H1 (cell line): ENCODE data around the gene TLE2. TPM values are rescaled to one million over a fixed set of nuclear protein-coding genes. Genes with fewer than 3 reads are reported as not detected.

ENCODE experiments used
- CTCF ChIA-PET: fragments of 300-600 bp; sonication (Branson Sonifier 250); formaldehyde crosslinking; loops from one replicate; lab custom pipeline; 2021; ENCODE audit not compliant: partially characterized antibody; lab: Charles Lee
- POLR2A ChIA-PET: fragments of 300-600 bp; sonication (Branson Sonifier 250); formaldehyde crosslinking; loops from one replicate; lab custom pipeline; 2021; ENCODE audit warnings: inconsistent platforms; ENCODE audit not compliant: partially characterized antibody; lab: Charles Lee
- DNase-seq, 2 experiments: peaks; one replicate each; pipeline versions ENCODE4 v3.0.0 to v3.0.0-alpha.2; 2010 to 2022; ENCODE audit warnings: low spot score in 2 of 2, low read depth in 1 of 2, mixed read lengths in 1 of 2
- FAIRE-seq: peaks from 2 replicates; lab custom pipeline; 2011; peaks lifted over from hg19 to GRCh38; lab: Jason Lieb, UNC
- H2AFZ ChIP-seq: 2 replicates; pipeline ENCODE4 v1.8.1; 2012; ENCODE audit warnings: low read length, inconsistent platforms
- H2AK5ac ChIP-seq: 2 replicates; pipeline ENCODE4 v1.6.1; 2013; ENCODE audit warnings: low read depth, low read length
- H2BK120ac ChIP-seq: replicated peaks from 2 replicates; pipeline ENCODE3; 2013; ENCODE audit warnings: low read depth, low read length, inconsistent platforms
- H2BK12ac ChIP-seq: 2 replicates; pipeline ENCODE4 v1.6.1; 2013; ENCODE audit warnings: low read depth, low read length
- H2BK15ac ChIP-seq: 2 replicates; pipeline ENCODE4 v1.6.1; 2013; ENCODE audit warnings: low read length
- H2BK20ac ChIP-seq: 2 replicates; pipeline ENCODE4 v1.6.1; 2013; ENCODE audit warnings: low read length
- H2BK5ac ChIP-seq: 2 replicates; pipeline ENCODE4 v1.6.1; 2013; ENCODE audit warnings: low read depth, low read length
- H3K14ac ChIP-seq: 2 replicates; pipeline ENCODE4 v1.6.1; 2013; ENCODE audit warnings: inconsistent platforms; ENCODE audit not compliant: insufficient read length
- H3K18ac ChIP-seq: 2 replicates; pipeline ENCODE4 v1.6.1; 2013; ENCODE audit warnings: low read length; ENCODE audit errors: extremely low read depth
- H3K23ac ChIP-seq: 2 replicates; pipeline ENCODE4 v1.6.1; 2013; ENCODE audit warnings: inconsistent platforms; ENCODE audit not compliant: insufficient read length
- H3K23me2 ChIP-seq: 2 replicates; pipeline ENCODE4 v1.6.1; 2013; ENCODE audit warnings: low read depth, low read length
- H3K27ac ChIP-seq: 2 replicates; pipeline ENCODE4 v1.6.1; 2011; ENCODE audit warnings: low read depth, low read length, inconsistent platforms
- H3K27me3 ChIP-seq, 4 experiments: replicated peaks in 1 of 4; 1 replicate in 1 of 4; 2 replicates in 3 of 4; pipeline versions ENCODE4 v1.6.1 to v1.8.1; 2011 to 2013; ENCODE audit warnings: low read length in 3 of 4, mild to moderate bottlenecking in 3 of 4, inconsistent platforms in 2 of 4, mixed read lengths in 2 of 4, moderate library complexity in 1 of 4; ENCODE audit not compliant: control insufficient read depth in 3 of 4, insufficient read depth in 3 of 4; ENCODE audit errors: extremely low read depth in 1 of 4
- H3K36me3 ChIP-seq, 4 experiments: 2 replicates each; pipeline versions ENCODE4 v1.6.1 to v1.8.1; 2011 to 2013; ENCODE audit warnings: mild to moderate bottlenecking in 4 of 4, low read length in 3 of 4, moderate library complexity in 2 of 4, control low read depth in 1 of 4, inconsistent platforms in 1 of 4; ENCODE audit not compliant: insufficient read depth in 4 of 4, control insufficient read depth in 2 of 4
- H3K4ac ChIP-seq: replicated peaks from 2 replicates; pipeline ENCODE3; 2013; ENCODE audit warnings: low read length, low read depth, mixed read lengths, inconsistent platforms; ENCODE audit not compliant: insufficient read length
- H3K4me1 ChIP-seq, 4 experiments: replicated peaks in 1 of 4; 1 replicate in 1 of 4; 2 replicates in 3 of 4; pipeline versions ENCODE4 v1.6.1 to v1.8.1; 2011 to 2013; ENCODE audit warnings: low read length in 3 of 4, inconsistent platforms in 2 of 4, mixed read lengths in 1 of 4; ENCODE audit not compliant: insufficient read depth in 4 of 4, control insufficient read depth in 3 of 4
- H3K4me2 ChIP-seq, 2 experiments: 2 replicates each; pipeline versions ENCODE4 v1.6.1 to v1.8.1; 2011 to 2013; ENCODE audit warnings: low read depth in 2 of 2, low read length in 2 of 2, control low read depth in 1 of 2, inconsistent platforms in 1 of 2, mild to moderate bottlenecking in 1 of 2; ENCODE audit not compliant: insufficient read depth in 1 of 2
- H3K4me3 ChIP-seq, 4 experiments: fragments of 200-600, 300-600 bp in 1 of 4; sonication (generic), shearing (Covaris generic), sonication (Bioruptor Twin) in 1 of 4; 2 replicates each; pipeline versions ENCODE4 v1.5.1 to v1.8.1; 2011 to 2016; ENCODE audit warnings: low read length in 4 of 4, low read depth in 3 of 4, control low read depth in 2 of 4, inconsistent platforms in 2 of 4, mild to moderate bottlenecking in 2 of 4, mixed read lengths in 1 of 4, moderate library complexity in 1 of 4; ENCODE audit not compliant: insufficient read depth in 2 of 4; ENCODE audit errors: extremely low read depth in 1 of 4
- H3K56ac ChIP-seq: replicated peaks from 2 replicates; pipeline ENCODE3; 2013; ENCODE audit warnings: low read depth, mild to moderate bottlenecking, mixed read lengths, low read length, inconsistent platforms; ENCODE audit not compliant: insufficient read length
- H3K79me1 ChIP-seq: 2 replicates; pipeline ENCODE4 v1.6.1; 2013; ENCODE audit warnings: low read depth, low read length, control low read depth
- H3K79me2 ChIP-seq, 2 experiments: 2 replicates each; pipeline versions ENCODE4 v1.6.1 to v1.8.1; 2012 to 2013; ENCODE audit warnings: low read length in 2 of 2, mild to moderate bottlenecking in 2 of 2, inconsistent platforms in 1 of 2; ENCODE audit not compliant: insufficient read depth in 2 of 2, control insufficient read depth in 1 of 2
- H3K9ac ChIP-seq, 4 experiments: replicated peaks in 1 of 4; 1 replicate in 1 of 4; 2 replicates in 3 of 4; pipeline versions ENCODE4 v1.6.1 to v1.8.1; 2011 to 2013; ENCODE audit warnings: low read depth in 3 of 4, low read length in 3 of 4, control low read depth in 2 of 4, mild to moderate bottlenecking in 2 of 4, moderate library complexity in 2 of 4, inconsistent platforms in 1 of 4; ENCODE audit errors: extremely low read depth in 1 of 4
- H3K9me3 ChIP-seq, 2 experiments: 2 replicates each; pipeline versions ENCODE4 v1.6.1 to v1.8.1; 2012 to 2013; ENCODE audit warnings: mild to moderate bottlenecking in 2 of 2, moderate library complexity in 2 of 2, control low read depth in 1 of 2, inconsistent platforms in 1 of 2, low read depth in 1 of 2, low read length in 1 of 2, mixed read lengths in 1 of 2; ENCODE audit not compliant: insufficient read depth in 2 of 2
- H4K20me1 ChIP-seq, 2 experiments: replicated peaks in 1 of 2; 2 replicates each; pipeline versions ENCODE3 to v1.8.1; 2011 to 2013; ENCODE audit warnings: inconsistent platforms in 2 of 2, low read length in 2 of 2, mild to moderate bottlenecking in 1 of 2; ENCODE audit not compliant: insufficient read depth in 2 of 2, control insufficient read depth in 1 of 2
- H4K5ac ChIP-seq: 2 replicates; pipeline ENCODE4 v1.6.1; 2013; ENCODE audit warnings: low read length, low read depth, mixed read lengths, inconsistent platforms; ENCODE audit not compliant: insufficient read length
- H4K8ac ChIP-seq: 2 replicates; pipeline ENCODE4 v1.8.0; 2013; ENCODE audit warnings: mild to moderate bottlenecking, moderate library complexity, low read length, inconsistent platforms; ENCODE audit not compliant: insufficient read depth; ENCODE audit errors: extremely low read depth
- H4K91ac ChIP-seq: replicated peaks from 2 replicates; pipeline ENCODE3; 2013; ENCODE audit warnings: low read length, mixed read lengths, inconsistent platforms; ENCODE audit not compliant: insufficient read length
- BRCA1 ChIP-seq: IDR thresholded peaks from 2 replicates; pipeline ENCODE4 v1.6.1; 2012; ENCODE audit warnings: low read depth, low read length, improper control_type of control experiment
- SIX5 ChIP-seq: IDR thresholded peaks from 2 replicates; pipeline ENCODE4 v1.6.1; 2011; ENCODE audit warnings: mild to moderate bottlenecking, low read depth, low read length
- WGBS, 2 experiments: shearing (Covaris generic) in 1 of 2; methylation state at CpG; one replicate each; pipeline versions ENCODE4 v1.1.6 to v1.1.7; 2013 to 2015; ENCODE audit warnings: low lambda C conversion rate in 2 of 2, mixed read lengths in 2 of 2, inconsistent platforms in 1 of 2, low coverage in 1 of 2, missing lambda C conversion rate in 1 of 2; ENCODE audit not compliant: insufficient replicate concordance in 2 of 2, insufficient coverage in 1 of 2, insufficient read length in 1 of 2; ENCODE audit errors: extremely low coverage in 1 of 2, missing lambda C conversion rate in 1 of 2; 5-methylcytosine and 5-hydroxymethylcytosine counted together
- polyA plus RNA-seq, 7 experiments: library from polyadenylated mRNA; depleted of rRNA in 3 of 7; stranded (reverse) in 5 of 7; unstranded in 2 of 7; fragments of >200 nt in 5 of 7; fragments of 200-250 nt in 2 of 7; gene quantifications; 1 replicate in 5 of 7; 2 replicates in 1 of 7; 4 replicates in 1 of 7; pipeline versions ENCODE4 v1.2.1 to v1.2.3, GENCODE V29; 2011 to 2013; ENCODE audit warnings: missing spikeins in 2 of 7, mixed read lengths in 2 of 7
- total RNA-seq: library from RNA; stranded (reverse); fragmentation: NEBNext Ultra II Directional; extraction: Animal tissue kit (Norgen Biotek cat#: 25700); gene quantifications from 2 replicates; pipeline ENCODE4 v1.2.1, GENCODE V29; 2021

TLE2 gene
- total and polyA plus RNA-seq, 2 of the 8 experiments (the other 6 are each of a cell fraction or from before 2014, with no cell fraction given), result 8.0 to 11.5 TPM

GRCh38 chr19:2969104-2969504 is 60.0 kb downstream of the TLE2 start:
- Histone ChIP-seq H3K27ac (no peak overlapping the region), H3K36me3 (no peaks in the 10 kb centered on the region), H4K91ac (no peak overlapping the region), H2BK12ac (no peak overlapping the region), H3K23me2 (no peaks in the 10 kb centered on the region), H4K20me1 (no peaks in the 10 kb centered on the region), H4K5ac (no peak overlapping the region), H2BK20ac (no peak overlapping the region), H2AK5ac (no peak overlapping the region), H3K79me2 (no peaks in the 10 kb centered on the region), H3K4me1 (no peaks in the 10 kb centered on the region), H3K56ac (no peak overlapping the region), H2BK120ac (no peak overlapping the region), H3K79me1 (no peaks in the 10 kb centered on the region), H3K4me3 (no peak overlapping the region), H2AFZ (no peak overlapping the region), H3K9ac (no peak overlapping the region), H3K4me2 (no peak overlapping the region), H3K9me3 (no peaks in the 10 kb centered on the region), H2BK15ac (no peak overlapping the region), H3K4ac (no peak overlapping the region), H4K8ac (no peak overlapping the region), H3K14ac (no peak overlapping the region), H2BK5ac (no peak overlapping the region), H3K27me3 (no peaks in the 10 kb centered on the region), H3K18ac (no peak overlapping the region), H3K23ac (no peak overlapping the region)
- ChIA-PET CTCF (interaction anchor here (0.7 to 2.2 kb wide), 11 partner anchors 12 to 336 kb away, joined by 3 to 10 read pairs (median 3); no protein-coding TSS in a partner anchor), POLR2A (interaction anchor here (0.6 to 1.4 kb wide), 4 partner anchors 19 to 249 kb away, joined by 3 read pairs; no protein-coding TSS in a partner anchor)
- FAIRE-seq (no peak), DNase-seq (no peak)
- WGBS, 2 experiments, result 81% methylated on average over 5 of the region's 5 CpGs; no CpG with 5 or more reads in 1 of the 2 experiments
- no peak for TF ChIP-seq SIX5
- TF ChIP-seq BRCA1, result no peak
